K562 (cell line): Measurements from ENCODE around the gene GABRR1. TPM values are rescaled to one million over a fixed set of nuclear protein-coding genes. Genes with fewer than 3 reads are reported as not detected.

ENCODE experiments used
- ATAC-seq: fragments of 200-7000 bp; cut with Tn5 transposase; 3 replicates; pipeline ENCODE4 v1.9.1; 2020; ENCODE audit warnings: moderate library complexity
- BruUV-seq: library from RNA; stranded (reverse); fragments of 400-500 nt; replicated peaks from 2 replicates; lab custom pipeline; 2021; lab: Mats Ljungman, UMichigan
- CTCF ChIA-PET: fragments of 300-600 bp; formaldehyde crosslinking; extraction: SDS; loops from one replicate; lab custom pipeline; 2021; ENCODE audit warnings: low intra/inter-chr PET ratio; lab: Yijun Ruan, JAX
- POLR2A ChIA-PET: fragments of 300-600, 350-650 bp; sonication (Branson Sonifier 250); formaldehyde crosslinking; extraction: SDS; loops from one replicate; lab custom pipeline; 2021; ENCODE audit warnings: antibody characterized with exemption, inconsistent platforms; lab: Yijun Ruan, JAX
- DNase-seq, 4 experiments: peaks; one replicate each; pipeline versions ENCODE4 v3.0.0 to v3.0.0-alpha.2; 2011 to 2018; ENCODE audit warnings: low spot score in 3 of 4, mixed read lengths in 3 of 4; ENCODE audit errors: extremely low read depth in 1 of 4
- FAIRE-seq: peaks from 2 replicates; lab custom pipeline; 2011; peaks lifted over from hg19 to GRCh38; lab: Jason Lieb, UNC
- H2AFZ ChIP-seq: 2 replicates; pipeline ENCODE4 v1.6.0; 2011; ENCODE audit warnings: low read depth, low read length, control low read depth, inconsistent platforms
- H3K27ac ChIP-seq: fragments of 200-600 bp; 3 replicates; pipeline ENCODE4 v1.8.0; 2011; ENCODE audit warnings: low read depth, mild to moderate bottlenecking, control low read depth, inconsistent platforms, low read length, moderate library complexity, mixed read lengths; ENCODE audit errors: extremely low read depth
- H3K27me3 ChIP-seq, 2 experiments: fragments of 300-600 bp in 1 of 2; 2 replicates in 1 of 2; 3 replicates in 1 of 2; pipeline versions ENCODE4 v1.6.0 to v1.8.0; 2011; ENCODE audit warnings: inconsistent platforms in 2 of 2, low read length in 2 of 2, mild to moderate bottlenecking in 1 of 2, mixed read lengths in 1 of 2, moderate library complexity in 1 of 2; ENCODE audit not compliant: control insufficient read depth in 2 of 2, insufficient read depth in 2 of 2
- H3K36me3 ChIP-seq: fragments of 300-600 bp; 3 replicates; pipeline ENCODE4 v1.8.0; 2011; ENCODE audit warnings: mild to moderate bottlenecking, low read length, inconsistent platforms; ENCODE audit not compliant: control insufficient read depth, insufficient read depth
- H3K4me1 ChIP-seq, 2 experiments: fragments of 200-600 bp in 1 of 2; replicated peaks in 1 of 2; 2 replicates in 1 of 2; 3 replicates in 1 of 2; pipeline versions ENCODE4 v1.5.1 to v1.8.0; 2011; ENCODE audit warnings: inconsistent platforms in 2 of 2, low read length in 2 of 2, mild to moderate bottlenecking in 1 of 2, mixed read lengths in 1 of 2, moderate library complexity in 1 of 2; ENCODE audit not compliant: control insufficient read depth in 2 of 2, insufficient read depth in 2 of 2
- H3K4me2 ChIP-seq: 2 replicates; pipeline ENCODE4 v1.6.1; 2011; ENCODE audit warnings: low read length, control low read depth, inconsistent platforms, mixed read lengths; ENCODE audit not compliant: insufficient read depth
- H3K4me3 ChIP-seq: fragments of 200-600 bp; sonication (generic), shearing (Covaris generic); 2 replicates; pipeline ENCODE4 v1.5.1; 2016; ENCODE audit warnings: control low read depth, inconsistent platforms
- H3K79me2 ChIP-seq: fragments of 200-600 bp; 3 replicates; pipeline ENCODE4 v1.8.0; 2011; ENCODE audit warnings: low read length, inconsistent platforms; ENCODE audit not compliant: control insufficient read depth, insufficient read depth
- H3K9ac ChIP-seq, 2 experiments: 2 replicates each; pipeline versions ENCODE4 v1.6.0 to v1.6.1; 2011; ENCODE audit warnings: low read depth in 2 of 2, low read length in 2 of 2, control low read depth in 1 of 2, inconsistent platforms in 1 of 2, mild to moderate bottlenecking in 1 of 2, mixed read lengths in 1 of 2; ENCODE audit not compliant: insufficient read depth in 1 of 2
- H3K9me1 ChIP-seq: one replicate; pipeline ENCODE4 v1.6.0; 2011; ENCODE audit warnings: inconsistent platforms, mild to moderate bottlenecking, low read length, moderate library complexity; ENCODE audit not compliant: control insufficient read depth, insufficient read depth
- H3K9me3 ChIP-seq: replicated peaks from 2 replicates; pipeline ENCODE4 v1.5.1; 2011; ENCODE audit warnings: low read depth, low read length, inconsistent platforms; ENCODE audit not compliant: control insufficient read depth, insufficient read depth
- H4K20me1 ChIP-seq: replicated peaks from 2 replicates; pipeline ENCODE4 v1.6.1; 2011; ENCODE audit warnings: low read length, inconsistent platforms, mixed read lengths; ENCODE audit not compliant: control insufficient read depth, insufficient read depth
- ADNP ChIP-seq: fragments of 200-800 bp; sonication (Bioruptor generic); IDR thresholded peaks from 2 replicates; pipeline ENCODE4 v1.6.1; 2016; ENCODE audit warnings: missing genetic modification characterization, missing compliant biosample characterization
- ARHGAP35 ChIP-seq: fragments of 450-650 bp; IDR thresholded peaks from 2 replicates; pipeline ENCODE4 v1.6.1; 2018; ENCODE audit not compliant: partially characterized antibody
- CXXC5 ChIP-seq: fragments of 250-450 bp; sonication (Bioruptor Pico); IDR thresholded peaks from 2 replicates; pipeline ENCODE4 v1.8.0; 2022; ENCODE audit warnings: inconsistent platforms, mild to moderate bottlenecking, moderate library complexity
- ERF ChIP-seq: fragments of 450-650 bp; formaldehyde crosslinking; IDR thresholded peaks from 2 replicates; pipeline ENCODE4 v1.4.0; 2020; ENCODE audit warnings: mild to moderate bottlenecking, mixed read lengths
- EZH2 ChIP-seq: IDR thresholded peaks from 2 replicates; pipeline ENCODE4 v1.6.1; 2012; ENCODE audit warnings: low read depth, mild to moderate bottlenecking, inconsistent platforms, low read length, borderline replicate concordance
- HES1 ChIP-seq: fragments of 450-650 bp; IDR thresholded peaks from 2 replicates; pipeline ENCODE4 v1.6.1; 2016; ENCODE audit warnings: low read depth, mild to moderate bottlenecking, moderate library complexity
- MBD1 ChIP-seq: fragments of 250-450 bp; sonication (Bioruptor Pico); IDR thresholded peaks from 2 replicates; pipeline ENCODE4 v1.8.0; 2022; ENCODE audit warnings: inconsistent platforms
- MECOM ChIP-seq: fragments of 250-450 bp; sonication (Bioruptor Pico); IDR thresholded peaks from 2 replicates; pipeline ENCODE4 v1.8.0; 2022; ENCODE audit warnings: inconsistent platforms
- MIER1 ChIP-seq: fragments of 450-650 bp; IDR thresholded peaks from 2 replicates; pipeline ENCODE4 v1.6.1; 2016; ENCODE audit warnings: antibody characterized with exemption, mild to moderate bottlenecking, low read depth
- MXI1 ChIP-seq: IDR thresholded peaks from 2 replicates; pipeline ENCODE4 v1.6.1; 2011; ENCODE audit warnings: low read depth, mild to moderate bottlenecking, improper control_type of control experiment, low read length
- PHF8 ChIP-seq: fragments of 200-600 bp; sonication (generic); IDR thresholded peaks from 2 replicates; pipeline ENCODE4 v1.6.1; 2012; ENCODE audit warnings: mixed run types, mild to moderate bottlenecking, inconsistent platforms, low read length, moderate library complexity, borderline replicate concordance
- POLR2AphosphoS2 ChIP-seq: IDR thresholded peaks from 2 replicates; pipeline ENCODE4 v1.6.1; 2012; ENCODE audit warnings: low read length, improper control_type of control experiment
- RAD51 ChIP-seq: fragments of 450-650 bp; IDR thresholded peaks from 2 replicates; pipeline ENCODE4 v1.7.1; 2016; ENCODE audit warnings: low read depth, mild to moderate bottlenecking, borderline replicate concordance
- SRF ChIP-seq, 2 experiments: fragments of 250-450, 450-650 bp in 1 of 2; sonication (Bioruptor Pico) in 1 of 2; sonication (generic) in 1 of 2; formaldehyde crosslinking; IDR thresholded peaks; 2 replicates each; pipeline versions ENCODE4 v1.5.0 to v1.5.1; 2020 to 2022; ENCODE audit warnings: mild to moderate bottlenecking in 1 of 2, missing genetic modification reagents in 1 of 2
- SRSF1 ChIP-seq: fragments of 200-400 bp; formaldehyde crosslinking; IDR thresholded peaks from 2 replicates; pipeline ENCODE4 v1.6.1; 2017; ENCODE audit warnings: mild to moderate bottlenecking, low read depth, low read length, moderate library complexity
- ZBTB34 ChIP-seq: fragments of 250-450 bp; sonication (Bioruptor Pico); IDR thresholded peaks from 2 replicates; pipeline ENCODE4 v1.8.0; 2021; ENCODE audit warnings: mild to moderate bottlenecking, moderate library complexity
- ZNF274 ChIP-seq: IDR thresholded peaks from 2 replicates; pipeline ENCODE4 v1.6.1; 2011; ENCODE audit warnings: low read depth, mild to moderate bottlenecking, low read length, moderate library complexity, borderline replicate concordance
- ZNF79 ChIP-seq: fragments of 250-450 bp; sonication (Bioruptor Pico); IDR thresholded peaks from 2 replicates; pipeline ENCODE4 v1.4.0; 2020; ENCODE audit warnings: low read depth, mild to moderate bottlenecking, moderate library complexity
- WGBS: fragments of 100-300 bp; shearing (Covaris generic); methylation state at CpG from one replicate; pipeline ENCODE4 v1.1.6; 2016; ENCODE audit warnings: low coverage, mixed read lengths; ENCODE audit not compliant: insufficient coverage; ENCODE audit errors: missing lambda C conversion rate; 5-methylcytosine and 5-hydroxymethylcytosine counted together
- in situ Hi-C: fragments of 300-500 bp; cut with MboI; formaldehyde crosslinking; loops from 4 replicates; pipeline ENCODE4 v1.15.0; 2018; ENCODE audit warnings: inconsistent platforms, mixed read lengths
- intact Hi-C: fragments of 100-400 bp; cut with micrococcal nuclease; formaldehyde crosslinking; loops from 2 replicates; pipeline ENCODE4 v1.14.2; 2022
- polyA plus RNA-seq, 8 experiments: library from polyadenylated mRNA; depleted of rRNA in 4 of 8; stranded (reverse) in 5 of 8; unstranded in 3 of 8; fragments of >200 nt; fragmentation: Nextera tagmentation in 2 of 8; fragmentation: Illumina TruSeq in 1 of 8; extraction: Ambion mirVana in 2 of 8; extraction: Trizol in 1 of 8; gene quantifications; 2 replicates each; pipeline versions ENCODE4 v1.2.1 to v1.2.3, GENCODE V29; 2011 to 2014; ENCODE audit warnings: inconsistent platforms in 1 of 8, missing spikeins in 1 of 8
- total RNA-seq, 7 experiments: library from RNA; depleted of rRNA in 6 of 7; stranded (reverse); fragments of >200 nt in 6 of 7; fragmentation: Illumina TruSeq in 2 of 7; extraction: Trizol in 2 of 7; gene quantifications; 2 replicates each; pipeline versions ENCODE4 v1.2.1 to v1.2.3, GENCODE V29; 2011 to 2021; ENCODE audit warnings: low replicate concordance in 1 of 7

Gene GABRR1
- total and polyA plus RNA-seq, 9 of the 15 experiments (the other 6 are each of a cell fraction or from before 2014, with no cell fraction given), result not detected

GRCh38 chr6:89205819-89206218 lies 11.3 kb downstream of the GABRR1 start (continued):
- TF ChIP-seq MBD1 (CRISPR knock-in tag) (no peak), RAD51 (no peak), MECOM (no peak), SRSF1 (no peak), SRF (CRISPR knock-in tag; IDR thresholded peaks at IDR 0.05) (no peak), EZH2 (no peak)

- no peak for FAIRE-seq
- Histone ChIP-seq H3K4me2 (no peak overlapping the region), H3K4me1 (no peaks in the 10 kb centered on the region), H3K9ac (no peak overlapping the region), H3K27ac (no peak overlapping the region), H3K9me1 (no peaks in the 10 kb centered on the region), H4K20me1 (no peaks in the 10 kb centered on the region), H3K79me2 (no peaks in the 10 kb centered on the region), H3K27me3 (peaks cover 5 to 17% of the 10 kb centered on the region in 2 experiments; a peak in 3 of 5 replicates), H2AFZ (no peak overlapping the region), H3K36me3 (no peaks in the 10 kb centered on the region), H3K9me3 (no peaks in the 10 kb centered on the region), H3K4me3 (no peak overlapping the region)
- no peak for ATAC-seq
- intact Hi-C loops (no loop called here), in situ Hi-C loops (no loop called here)
- DNase-seq, result no peak
- ChIA-PET POLR2A (interaction anchor here (0.6 kb wide), 1 partner anchor 1185 kb away, joined by 3 read pairs; no protein-coding TSS in a partner anchor), CTCF (no interaction called here)
- WGBS, result 0% methylated on average over 11 of the region's 11 CpGs
- BruUV-seq, result no TSS peak
- TF ChIP-seq ADNP (tag), result no peak
- no peak for TF ChIP-seq POLR2AphosphoS2
- TF ChIP-seq ZBTB34 (CRISPR knock-in tag), result no peak
- TF ChIP-seq HES1, result no peak
- no peak for TF ChIP-seq ZNF79 (CRISPR knock-in tag)
- TF ChIP-seq ARHGAP35, result no peak
- TF ChIP-seq PHF8, result no peak
- no peak for TF ChIP-seq ZNF274
- no peak for TF ChIP-seq MXI1
- no peak for TF ChIP-seq MIER1
- TF ChIP-seq ERF (CRISPR knock-in tag), result no peak
- no peak for TF ChIP-seq CXXC5
Measured at GRCh38 chr6:89204096-89204495, 13.1 kb downstream of the GABRR1 start.
